OCI-LY7 (cell line): ENCODE data around the gene GZF1. TPM values are rescaled to one million over a fixed set of nuclear protein-coding genes. Genes with fewer than 3 reads are reported as not detected.

ENCODE experiments used
- BruUV-seq: library from RNA; stranded (reverse); fragments of 400-500 nt; replicated peaks from 2 replicates; lab custom pipeline; 2021; lab: Mats Ljungman, UMichigan
- CTCF ChIA-PET: fragments of 300-600 bp; sonication (Branson Sonifier 250); formaldehyde crosslinking; loops from one replicate; lab custom pipeline; 2022; ENCODE audit warnings: antibody characterized with exemption; ENCODE audit not compliant: unreplicated experiment; lab: Charles Lee
- POLR2A ChIA-PET: fragments of 300-600 bp; sonication (Branson Sonifier 250); formaldehyde crosslinking; loops from one replicate; lab custom pipeline; 2022; ENCODE audit warnings: antibody characterized with exemption; lab: Charles Lee
- DNase-seq: peaks from one replicate; pipeline ENCODE4 v3.0.0-alpha.2; 2015; ENCODE audit warnings: low spot score
- H2AFZ ChIP-seq: fragments of 200-600 bp; sonication (generic), shearing (Covaris generic); 2 replicates; pipeline ENCODE4 v1.6.1; 2014; ENCODE audit warnings: mild to moderate bottlenecking, antibody characterized with exemption, low read length, moderate library complexity
- H3K27ac ChIP-seq: fragments of 200-600 bp; sonication (generic); 2 replicates; pipeline ENCODE4 v1.5.1; 2014; ENCODE audit warnings: mixed run types, low read depth, mild to moderate bottlenecking, moderate library complexity, low read length, inconsistent platforms; ENCODE audit not compliant: poor library complexity, severe bottlenecking
- H3K36me3 ChIP-seq: fragments of 200-600 bp; sonication (generic); 2 replicates; pipeline ENCODE4 v1.6.1; 2014; ENCODE audit warnings: mild to moderate bottlenecking, antibody characterized with exemption, low read length, moderate library complexity, mixed read lengths; ENCODE audit not compliant: insufficient read depth
- H3K4me1 ChIP-seq: fragments of 200-600 bp; sonication (generic); 2 replicates; pipeline ENCODE4 v1.5.1; 2014; ENCODE audit warnings: mild to moderate bottlenecking, low read length; ENCODE audit not compliant: insufficient read depth, poor library complexity, severe bottlenecking
- H3K4me2 ChIP-seq: fragments of 200-600 bp; sonication (generic); 2 replicates; pipeline ENCODE4 v1.6.1; 2014; ENCODE audit warnings: mild to moderate bottlenecking, low read length
- H3K4me3 ChIP-seq: fragments of 200-600 bp; sonication (generic); 2 replicates; pipeline ENCODE4 v1.5.1; 2014; ENCODE audit warnings: mild to moderate bottlenecking, low read depth, low read length; ENCODE audit not compliant: poor library complexity, severe bottlenecking
- H3K79me2 ChIP-seq: fragments of 200-600 bp; sonication (generic); 2 replicates; pipeline ENCODE4 v1.6.1; 2016; ENCODE audit warnings: low read depth, mild to moderate bottlenecking, low read length, moderate library complexity, mixed read lengths; ENCODE audit not compliant: insufficient read depth
- H3K9me2 ChIP-seq: fragments of 200-600 bp; sonication (generic); 2 replicates; pipeline ENCODE4 v1.6.1; 2016; ENCODE audit warnings: mild to moderate bottlenecking, low read length, mixed read lengths; ENCODE audit not compliant: insufficient read depth
- H3K9me3 ChIP-seq: fragments of 200-600 bp; sonication (generic); 2 replicates; pipeline ENCODE4 v1.6.1; 2014; ENCODE audit warnings: mild to moderate bottlenecking, mixed run types, low read length, mixed read lengths
- H4K20me1 ChIP-seq: fragments of 200-600 bp; sonication (generic); 2 replicates; pipeline ENCODE4 v1.6.1; 2014; ENCODE audit warnings: mild to moderate bottlenecking, antibody characterized with exemption, low read length, moderate library complexity, mixed read lengths; ENCODE audit not compliant: insufficient read depth
- EZH2phosphoT487 ChIP-seq: fragments of 200-600 bp; sonication (generic); IDR thresholded peaks from 2 replicates; pipeline ENCODE4 v1.6.1; 2018; ENCODE audit warnings: low read depth, borderline replicate concordance, mild to moderate bottlenecking, mixed run types, antibody characterized with exemption, low read length, moderate library complexity, mixed read lengths
- intact Hi-C: fragments of 100-400 bp; cut with micrococcal nuclease; formaldehyde crosslinking; loops from one replicate; pipeline ENCODE4 v1.10.0; 2022; ENCODE audit not compliant: unreplicated experiment
- small RNA-seq: library from RNA; depleted of rRNA; stranded (forward); fragments of <200 nt; gene quantifications from one replicate; pipeline ENCODE3, GENCODE V24; 2014
- total RNA-seq, 2 experiments: library from RNA; depleted of rRNA in 1 of 2; stranded (reverse); fragments of >200 nt in 1 of 2; shearing (Covaris generic) in 1 of 2; gene quantifications; 2 replicates each; pipeline ENCODE4 v1.2.3, GENCODE V29; 2014 to 2022
- TF ChIP-seq, protein P1 (sequence below): fragments of 200-600 bp; sonication (generic); conservative IDR thresholded peaks from 2 replicates; pipeline ENCODE4 v1.5.1; 2014; ENCODE audit warnings: mild to moderate bottlenecking, antibody characterized with exemption, low read length, moderate library complexity, mixed read lengths

GZF1 gene
- total RNA-seq, 2 experiments from 2014 or later: 17.1 to 17.7 TPM

DNA sequence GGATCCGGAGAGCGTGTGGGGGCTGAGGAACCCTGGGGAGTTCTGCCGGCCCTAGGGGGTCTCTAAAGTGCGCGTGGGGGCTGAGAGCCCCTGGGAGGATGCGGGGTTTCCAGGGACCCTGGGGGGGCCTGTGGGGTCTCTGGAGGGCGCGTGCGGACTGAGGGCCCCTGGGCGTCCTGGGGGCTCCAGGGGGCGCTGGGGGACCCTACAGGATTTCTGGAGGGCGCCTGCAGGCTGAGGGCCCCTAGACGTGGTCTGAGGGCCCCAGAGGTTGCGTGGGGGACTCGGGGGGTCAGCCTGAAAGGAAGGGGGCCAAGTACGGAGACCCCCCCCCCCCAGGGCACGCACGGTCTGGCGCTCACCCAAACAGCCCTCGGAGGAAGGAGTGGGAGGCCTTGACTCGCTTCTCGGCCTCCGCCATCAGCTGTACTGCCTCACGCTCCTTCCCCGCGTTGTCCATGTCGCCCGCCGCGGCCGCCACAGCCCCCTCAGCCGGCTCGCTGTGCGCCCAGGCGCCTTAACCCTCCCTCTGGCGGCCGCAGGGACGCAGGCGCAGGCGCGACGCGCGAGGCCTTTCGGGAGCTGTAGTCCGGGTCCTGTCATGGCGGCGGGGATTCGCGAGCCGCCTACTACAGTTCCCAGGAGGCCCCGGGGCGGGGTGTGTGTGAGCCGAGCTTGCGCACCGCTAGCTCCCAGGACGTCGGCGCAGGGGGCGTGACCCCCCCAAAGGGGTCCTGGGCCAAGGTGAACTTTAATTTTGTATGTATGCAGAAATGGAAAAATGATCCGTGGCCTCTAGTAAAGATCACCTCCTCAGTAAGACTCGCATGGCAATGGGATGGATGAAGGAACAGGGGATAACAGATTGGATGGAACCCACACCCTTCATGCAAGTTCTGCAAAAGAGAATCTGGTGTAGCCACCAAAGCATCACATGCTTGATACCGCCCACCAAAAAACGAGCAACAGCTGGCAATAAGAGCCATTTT, 59.3 kb downstream of the GZF1 start, which contains the start of gene NAPB:
Gene NAPB (minus strand): TSS at position 546 of the 989 bp plus-strand sequence. CDS start 86 bp downstream, at position 460.
- H4K20me1 ChIP-seq: peaks cover 16% of the 10 kb centered on the region; the same call in 1 of the 2 replicates
- DNase-seq: peak; percentile 96
- peak within 1 kb of the TSS; percentile 34 for H3K27ac ChIP-seq
- H2AFZ ChIP-seq: peak within 1 kb of the TSS; percentile 98
- CTCF ChIA-PET: interaction anchor here (0.7 to 1.2 kb wide), 3 partner anchors 16 to 71 kb away, joined by 3 to 4 read pairs (median 3); no protein-coding TSS in a partner anchor
- no peaks in the 10 kb centered on the region; the same call in 1 of the 2 replicates for H3K36me3 ChIP-seq
- H3K79me2 ChIP-seq: peaks cover 32% of the 10 kb centered on the region; the same call in 1 of the 2 replicates
- H3K4me1 ChIP-seq: peaks cover 19% of the 10 kb centered on the region
- H3K4me3 ChIP-seq: peak within 1 kb of the TSS; percentile 100
- intact Hi-C loops: loop anchor here (1.0 to 5.0 kb wide), 2 partner anchors 59 to 71 kb away; partner anchors contain the start of genes GZF1 and NXT1
- H3K4me2 ChIP-seq: peak within 1 kb of the TSS; percentile 68
- no peaks in the 10 kb centered on the region for H3K9me2 ChIP-seq
- no TSS peak for BruUV-seq
- no peaks in the 10 kb centered on the region for H3K9me3 ChIP-seq
- TF ChIP-seq EZH2phosphoT487: no peak
- TF ChIP-seq, protein P1, sequence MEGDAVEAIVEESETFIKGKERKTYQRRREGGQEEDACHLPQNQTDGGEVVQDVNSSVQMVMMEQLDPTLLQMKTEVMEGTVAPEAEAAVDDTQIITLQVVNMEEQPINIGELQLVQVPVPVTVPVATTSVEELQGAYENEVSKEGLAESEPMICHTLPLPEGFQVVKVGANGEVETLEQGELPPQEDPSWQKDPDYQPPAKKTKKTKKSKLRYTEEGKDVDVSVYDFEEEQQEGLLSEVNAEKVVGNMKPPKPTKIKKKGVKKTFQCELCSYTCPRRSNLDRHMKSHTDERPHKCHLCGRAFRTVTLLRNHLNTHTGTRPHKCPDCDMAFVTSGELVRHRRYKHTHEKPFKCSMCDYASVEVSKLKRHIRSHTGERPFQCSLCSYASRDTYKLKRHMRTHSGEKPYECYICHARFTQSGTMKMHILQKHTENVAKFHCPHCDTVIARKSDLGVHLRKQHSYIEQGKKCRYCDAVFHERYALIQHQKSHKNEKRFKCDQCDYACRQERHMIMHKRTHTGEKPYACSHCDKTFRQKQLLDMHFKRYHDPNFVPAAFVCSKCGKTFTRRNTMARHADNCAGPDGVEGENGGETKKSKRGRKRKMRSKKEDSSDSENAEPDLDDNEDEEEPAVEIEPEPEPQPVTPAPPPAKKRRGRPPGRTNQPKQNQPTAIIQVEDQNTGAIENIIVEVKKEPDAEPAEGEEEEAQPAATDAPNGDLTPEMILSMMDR: peak; percentile 49; the same call in 1 of the 2 replicates
- POLR2A ChIA-PET: interaction anchor here (0.7 to 2.5 kb wide), 6 partner anchors 11 to 81 kb away, joined by 3 to 11 read pairs (median 4); partner anchors contain the start of gene NXT1

Small RNA genes lying within 50 kb of the gene (small RNA-seq; reads per million reads assigned to genes)
- not detected for gene RNA5SP479

Other genes with a start within 250 kb of the GZF1 start
- 71.6 and 76.5 TPM in 2 replicates for gene NXT1, start 11.4 kb upstream of the GZF1 start, total RNA-seq (2014; rRNA removed; shearing (Covaris generic))
- 33.7 and 33.9 TPM in 2 replicates for gene NXT1, start 11.4 kb upstream of the GZF1 start, total RNA-seq (2022)
- 9.3 and 12.5 TPM in 2 replicates for gene NAPB, start 59.3 kb downstream of the GZF1 start, total RNA-seq (2014; rRNA removed; shearing (Covaris generic))
- 11.4 and 12.1 TPM in 2 replicates for gene NAPB, start 59.3 kb downstream of the GZF1 start, total RNA-seq (2022)
- not detected in 2 replicates for gene CSTL1, start 77.5 kb downstream of the GZF1 start, total RNA-seq (2014; rRNA removed; shearing (Covaris generic))
- not detected in 2 replicates for gene CSTL1, start 77.5 kb downstream of the GZF1 start, total RNA-seq (2022)
- gene CST11, start 90.7 kb downstream of the GZF1 start, total RNA-seq (2014; rRNA removed; shearing (Covaris generic)): not detected in 2 replicates
- not detected in 2 replicates for gene CST11, start 90.7 kb downstream of the GZF1 start, total RNA-seq (2022)
- not detected in 2 replicates for gene CST8, start 128.9 kb downstream of the GZF1 start, total RNA-seq (2014; rRNA removed; shearing (Covaris generic))
- gene CST8, start 128.9 kb downstream of the GZF1 start, total RNA-seq (2022): not detected in 2 replicates
- not detected in 2 replicates for gene CST9L, start 206.3 kb downstream of the GZF1 start, total RNA-seq (2014; rRNA removed; shearing (Covaris generic))
- not detected in 2 replicates for gene CST9L, start 206.3 kb downstream of the GZF1 start, total RNA-seq (2022)
- gene CST9, start 243.7 kb downstream of the GZF1 start, total RNA-seq (2014; rRNA removed; shearing (Covaris generic)): not detected in 2 replicates
- gene CST9, start 243.7 kb downstream of the GZF1 start, total RNA-seq (2022): not detected in 2 replicates